Activated naive CD8-positive, alpha-beta T cell treated with anti-CD3 and anti-CD28 coated beads, Interleukin-2, amount 50 U/mL, for 16 hours (primary cell): ENCODE results near the gene ANKS6.
"Not testable (repeated sequence)": the region's sequence is repeated elsewhere in the genome, so short reads cannot be mapped to it uniquely, and the experiment has no call there.

Source experiments
- DNase-seq: peaks from one replicate; pipeline ENCODE4 v3.0.0-alpha.2; 2020; ENCODE audit warnings: low read depth, low spot score

ANKS6 gene

GRCh38 chr9:98702835-98703380 lies 93.4 kb downstream of the ANKS6 start:
- DNase-seq, result no peak

- no peak for DNase-seq
Measured at GRCh38 chr9:98702340-98702739, 94.0 kb downstream of the ANKS6 start.

GRCh38 chr9:98701576-98701975 lies 94.8 kb downstream of the ANKS6 start:
- no peak for DNase-seq

- no peak for DNase-seq
Measured at GRCh38 chr9:98700801-98701200, 95.6 kb downstream of the ANKS6 start.

- no peak for DNase-seq
Measured at GRCh38 chr9:98698856-98699255, 97.5 kb downstream of the ANKS6 start.

- DNase-seq, result no peak
Measured at GRCh38 chr9:98694943-98695342, 101.4 kb downstream of the ANKS6 start.

GRCh38 chr9:98692392-98692791 lies 104.0 kb downstream of the ANKS6 start:
- no peak for DNase-seq

GRCh38 chr9:98691890-98692289 lies 104.5 kb downstream of the ANKS6 start:
- DNase-seq, result no peak

GRCh38 chr9:98690686-98691085 lies 105.7 kb downstream of the ANKS6 start:
- no peak for DNase-seq

GRCh38 chr9:98688710-98689495 lies 107.5 kb downstream of the ANKS6 start:
- DNase-seq, result no peak

- DNase-seq, result no peak
Measured at GRCh38 chr9:98687911-98688310, 108.4 kb downstream of the ANKS6 start.

GRCh38 chr9:98686961-98687855 lies 109.1 kb downstream of the ANKS6 start:
- DNase-seq, result no peak

- DNase-seq, result not testable (repeated sequence)
Measured at GRCh38 chr9:98684816-98685215, 111.5 kb downstream of the ANKS6 start.
